Thyroid gland (tissue), 4 donors: ENCODE measurements around the gene CPSF3. TPM values are rescaled to one million over a fixed set of nuclear protein-coding genes. Genes with fewer than 3 reads are reported as not detected.

Experiments
- DNase-seq, 2 donors: peaks; one replicate each; pipeline ENCODE4 v3.0.0-alpha.2; 2019
- H3K27ac ChIP-seq, 3 donors: fragments of 200-600 bp; sonication (generic); 1 replicate in 2 of 3; 2 replicates in 1 of 3; pipeline ENCODE4 v1.5.1; 2016 to 2019; ENCODE audit warnings: mild to moderate bottlenecking in 1 of 3, moderate library complexity in 1 of 3
- H3K27me3 ChIP-seq: fragments of 200-600 bp; sonication (generic); one replicate; pipeline ENCODE4 v1.5.1; 2019
- H3K36me3 ChIP-seq, 2 donors: fragments of 200-600 bp; sonication (generic); one replicate each; pipeline ENCODE4 v1.5.1; 2016 to 2019
- H3K4me1 ChIP-seq, 2 donors: fragments of 200-600 bp; sonication (generic); one replicate each; pipeline ENCODE4 v1.5.1; 2017 to 2019
- H3K4me3 ChIP-seq, 3 donors: fragments of 200-600 bp; sonication (generic); replicated peaks in 1 of 3; 1 replicate in 2 of 3; 2 replicates in 1 of 3; pipeline ENCODE4 v1.5.1; 2016; ENCODE audit warnings: mild to moderate bottlenecking in 1 of 3
- H3K9me3 ChIP-seq: fragments of 200-600 bp; sonication (generic); one replicate; pipeline ENCODE4 v1.5.1; 2017
- POLR2A ChIP-seq, 2 donors: fragments of 450-650 bp; IDR thresholded peaks; one replicate each; pipeline ENCODE4 v1.6.1; 2017; ENCODE audit warnings: antibody characterized with exemption in 2 of 2, mild to moderate bottlenecking in 2 of 2, moderate library complexity in 1 of 2
- WGBS, 2 donors: methylation state at CpG; one replicate each; pipeline ENCODE4 v1.1.5; 2017; 5-methylcytosine and 5-hydroxymethylcytosine counted together
- intact Hi-C: fragments of 100-400 bp; cut with DNase I; formaldehyde crosslinking; loops from one replicate; pipeline ENCODE4 v1.15.1; 2023
- total RNA-seq, 4 donors: library from RNA; depleted of rRNA; stranded (reverse); fragments of >200 nt; gene quantifications; one replicate each; pipeline ENCODE4 v1.2.3, GENCODE V29; 2016
- TF ChIP-seq, protein P1 (sequence below), 6 experiments: fragments of 200-600 bp in 3 of 6; fragments of 450-650 bp in 3 of 6; sonication (generic) in 3 of 6; IDR thresholded peaks; one replicate each; pipeline ENCODE4 v1.5.1; 2016 to 2019; ENCODE audit warnings: antibody characterized with exemption in 6 of 6, mild to moderate bottlenecking in 2 of 6, inconsistent platforms in 1 of 6, moderate library complexity in 1 of 6

CPSF3 gene
- total RNA-seq, 4 donors from 2014 or later: 21.7 to 33.6 (median 29.1) TPM

DNA sequence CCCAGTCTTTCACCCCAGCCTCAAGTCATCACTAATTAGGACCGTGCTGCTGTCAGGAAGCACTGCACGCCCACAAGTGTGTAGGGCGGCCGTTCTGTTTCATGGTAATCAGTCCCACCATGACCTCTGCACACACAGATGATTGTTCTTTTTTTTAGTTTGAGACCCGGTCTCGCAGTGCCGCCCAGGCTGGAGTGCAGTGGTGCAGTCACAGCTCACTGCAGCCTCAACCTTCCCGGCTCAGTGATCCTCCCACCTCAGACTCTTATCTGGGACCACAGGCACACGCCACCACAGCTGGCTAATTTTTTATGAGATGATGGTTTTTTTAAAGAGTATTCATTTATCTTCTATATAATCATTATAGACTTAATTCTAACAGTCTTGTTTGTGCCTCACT, 49.1 kb downstream of the CPSF3 start:
- H3K9me3 ChIP-seq: no peaks in the 10 kb centered on the region
- no peak overlapping the region for H3K27ac ChIP-seq
- intact Hi-C loops: loop anchor here (10.0 kb wide), 3 partner anchors 48 to 152 kb away; partner anchors contain the start of genes ADAM17, CPSF3 and ITGB1BP1
- H3K4me3 ChIP-seq: no peak overlapping the region
- H3K36me3 ChIP-seq: no peaks in the 10 kb centered on the region
- TF ChIP-seq POLR2A (IDR thresholded peaks at IDR 0.05): no peak
- TF ChIP-seq, protein P1, sequence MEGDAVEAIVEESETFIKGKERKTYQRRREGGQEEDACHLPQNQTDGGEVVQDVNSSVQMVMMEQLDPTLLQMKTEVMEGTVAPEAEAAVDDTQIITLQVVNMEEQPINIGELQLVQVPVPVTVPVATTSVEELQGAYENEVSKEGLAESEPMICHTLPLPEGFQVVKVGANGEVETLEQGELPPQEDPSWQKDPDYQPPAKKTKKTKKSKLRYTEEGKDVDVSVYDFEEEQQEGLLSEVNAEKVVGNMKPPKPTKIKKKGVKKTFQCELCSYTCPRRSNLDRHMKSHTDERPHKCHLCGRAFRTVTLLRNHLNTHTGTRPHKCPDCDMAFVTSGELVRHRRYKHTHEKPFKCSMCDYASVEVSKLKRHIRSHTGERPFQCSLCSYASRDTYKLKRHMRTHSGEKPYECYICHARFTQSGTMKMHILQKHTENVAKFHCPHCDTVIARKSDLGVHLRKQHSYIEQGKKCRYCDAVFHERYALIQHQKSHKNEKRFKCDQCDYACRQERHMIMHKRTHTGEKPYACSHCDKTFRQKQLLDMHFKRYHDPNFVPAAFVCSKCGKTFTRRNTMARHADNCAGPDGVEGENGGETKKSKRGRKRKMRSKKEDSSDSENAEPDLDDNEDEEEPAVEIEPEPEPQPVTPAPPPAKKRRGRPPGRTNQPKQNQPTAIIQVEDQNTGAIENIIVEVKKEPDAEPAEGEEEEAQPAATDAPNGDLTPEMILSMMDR (IDR thresholded peaks at IDR 0.05): no peak
- H3K27me3 ChIP-seq: no peaks in the 10 kb centered on the region
- WGBS, 2 donors: 97% methylated on average over 9 of the region's 9 CpGs
- H3K4me1 ChIP-seq: peaks cover 20 to 32% of the 10 kb centered on the region in 2 donors
- DNase-seq: no peak

DNA sequence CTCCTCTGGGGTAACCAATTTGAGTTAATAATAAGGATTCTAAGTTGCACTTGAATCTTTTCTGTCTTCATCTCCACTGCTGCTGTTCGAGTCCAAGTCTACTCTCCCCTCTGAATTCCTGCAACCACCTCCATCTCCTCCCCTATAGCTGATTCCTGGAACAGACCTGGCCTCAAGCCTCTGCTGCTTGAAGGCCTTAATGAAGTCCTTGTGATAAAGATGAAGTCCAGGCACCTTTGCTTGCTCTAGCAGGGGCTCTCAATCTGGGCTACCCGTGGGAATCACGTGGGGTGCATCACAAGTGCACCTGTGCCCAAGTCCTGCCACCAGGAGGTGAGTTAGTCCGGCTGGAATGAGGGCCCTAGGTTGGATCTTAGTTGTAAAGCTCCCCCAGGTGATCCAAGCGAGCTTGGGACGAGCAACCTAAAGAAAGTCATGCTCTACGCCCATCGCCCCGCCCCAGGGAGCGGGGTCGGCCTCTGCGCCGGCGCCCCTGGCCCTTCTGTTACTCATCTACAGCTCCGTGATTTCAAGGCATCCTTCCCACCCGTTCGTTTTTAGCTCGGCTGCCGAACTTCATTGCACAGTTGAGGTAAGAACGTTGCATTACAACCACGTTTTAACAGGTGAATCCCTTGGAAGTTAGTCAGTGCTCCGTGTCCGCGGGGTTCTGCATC, 50.0 kb downstream of the CPSF3 start:
- WGBS, 2 donors: 30 to 63% methylated on average over 11 to 24 of the region's 24 CpGs
- H3K27ac ChIP-seq: peak overlapping the region; percentile 76 to 82 (median 82)
- peaks cover 15 to 26% of the 10 kb centered on the region in 2 donors for H3K4me1 ChIP-seq
- intact Hi-C loops: loop anchor here (10.0 kb wide), 3 partner anchors 49 to 151 kb away; partner anchors contain the start of genes ADAM17, CPSF3 and ITGB1BP1
- TF ChIP-seq POLR2A (IDR thresholded peaks at IDR 0.05): no peak
- TF ChIP-seq, protein P1 (IDR thresholded peaks at IDR 0.05): peak in 2 of 6 experiments; percentile 18 to 35
- no peaks in the 10 kb centered on the region for H3K27me3 ChIP-seq
- DNase-seq: peak; percentile 52 to 55
- no peaks in the 10 kb centered on the region for H3K36me3 ChIP-seq
- no peaks in the 10 kb centered on the region for H3K9me3 ChIP-seq
- H3K4me3 ChIP-seq: peak overlapping the region; percentile 56 to 73 (median 72)

DNA sequence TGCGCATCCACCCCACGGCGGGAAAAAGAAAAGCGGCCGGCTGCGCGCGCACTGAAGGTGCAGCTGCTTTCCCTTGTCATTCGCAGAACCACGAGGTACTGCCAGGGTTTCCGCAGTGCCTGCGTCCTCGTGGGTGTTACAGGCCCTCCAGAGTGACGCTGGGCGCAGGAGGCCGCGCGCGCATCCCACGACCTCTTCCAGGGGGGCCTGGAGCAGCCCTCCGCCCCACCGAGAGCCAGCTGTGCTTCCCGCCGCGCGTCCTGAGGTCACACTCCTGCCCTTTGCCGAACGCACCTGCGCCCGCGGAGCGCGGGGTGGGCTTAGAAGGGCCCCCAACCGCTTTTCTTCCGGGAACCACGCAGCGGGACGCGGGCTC, 50.5 kb downstream of the CPSF3 start:
- Histone ChIP-seq H3K9me3 (no peaks in the 10 kb centered on the region), H3K36me3 (no peaks in the 10 kb centered on the region), H3K27ac (peak overlapping the region; percentile 76 to 82 (median 82)), H3K27me3 (no peaks in the 10 kb centered on the region), H3K4me1 (peaks cover 15 to 21% of the 10 kb centered on the region in 2 donors), H3K4me3 (peak overlapping the region; percentile 56 to 73 (median 72))
- WGBS, 2 donors: 3 to 7% methylated on average over 6 to 12 of the region's 39 CpGs
- peak; percentile 61 for DNase-seq
- intact Hi-C loops: loop anchor here (10.0 kb wide), 3 partner anchors 49 to 151 kb away; partner anchors contain the start of genes ADAM17, CPSF3 and ITGB1BP1
- TF ChIP-seq POLR2A (IDR thresholded peaks at IDR 0.05): no peak
- TF ChIP-seq, protein P1 (IDR thresholded peaks at IDR 0.05): no peak

DNA sequence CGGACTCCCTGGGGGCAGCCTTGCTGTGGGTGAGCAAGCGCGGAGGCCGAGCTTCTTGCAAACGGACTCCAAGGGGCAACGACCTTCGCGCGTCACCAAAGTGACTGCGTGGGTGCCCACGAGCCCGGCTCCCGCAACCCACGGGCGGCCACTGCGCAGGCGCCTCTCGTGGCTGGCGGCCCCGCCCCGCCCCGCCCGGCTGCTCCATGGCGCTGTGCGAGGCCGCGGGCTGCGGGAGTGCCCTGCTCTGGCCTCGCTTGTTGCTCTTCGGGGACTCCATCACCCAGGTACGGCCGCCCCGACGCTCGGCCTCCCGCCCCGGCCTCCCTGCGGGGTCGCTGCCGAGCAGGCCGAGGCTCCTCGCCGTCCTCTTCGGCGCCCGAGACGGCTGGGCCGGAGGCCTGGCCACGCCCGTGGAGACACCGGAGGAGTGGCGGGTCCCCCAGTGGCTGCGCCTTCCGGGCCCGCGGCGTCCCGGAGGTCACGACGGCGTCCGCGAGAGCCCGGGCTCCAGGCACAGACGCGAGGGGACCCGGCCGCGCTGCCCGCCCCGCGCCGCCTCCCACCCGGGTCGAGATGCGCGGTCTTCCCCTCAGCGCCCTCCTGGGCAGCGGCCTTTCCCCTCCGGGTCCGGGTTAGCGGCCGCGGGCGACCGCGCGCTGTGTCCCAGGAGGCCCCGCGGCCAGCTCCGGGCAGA, 51.1 kb downstream of the CPSF3 start, which contains the start of gene IAH1:
Gene IAH1, plus strand, starts transcription at position 191 of the 697 bp plus-strand sequence. Its CDS starts 16 bp downstream, at position 207.
- intact Hi-C loops: loop anchor here (10.0 kb wide), 3 partner anchors 50 to 150 kb away; partner anchors contain the start of genes ADAM17, CPSF3 and ITGB1BP1

More for the DNA sequence above, 51.1 kb downstream of the CPSF3 start, which contains the start of gene IAH1:
- 0% methylated on average over 6 of the region's 91 CpGs; no CpG with 5 or more reads in 1 of the 2 donors for WGBS, 2 donors
- H3K36me3 ChIP-seq: no peaks in the 10 kb centered on the region
- H3K4me1 ChIP-seq: peaks cover 15 to 16% of the 10 kb centered on the region in 2 donors
- DNase-seq: peak; percentile 55 to 61
- no peaks in the 10 kb centered on the region for H3K9me3 ChIP-seq
- no peaks in the 10 kb centered on the region for H3K27me3 ChIP-seq
- TF ChIP-seq POLR2A (IDR thresholded peaks at IDR 0.05): peak in 1 of 2 donors; percentile 65
- TF ChIP-seq, protein P1 (IDR thresholded peaks at IDR 0.05): peak in 1 of 6 experiments; percentile 9
- peak within 1 kb of the TSS; percentile 56 to 73 (median 72) for H3K4me3 ChIP-seq
- H3K27ac ChIP-seq: peak within 1 kb of the TSS; percentile 76 to 82 (median 82)
